ENCODE measurements around the gene ZNF33A. TPM values are rescaled to one million over a fixed set of nuclear protein-coding genes. Genes with fewer than 3 reads are reported as not detected.

Gene ZNF33A
- total RNA-seq, 1 donor: 16.8 TPM

DNA sequence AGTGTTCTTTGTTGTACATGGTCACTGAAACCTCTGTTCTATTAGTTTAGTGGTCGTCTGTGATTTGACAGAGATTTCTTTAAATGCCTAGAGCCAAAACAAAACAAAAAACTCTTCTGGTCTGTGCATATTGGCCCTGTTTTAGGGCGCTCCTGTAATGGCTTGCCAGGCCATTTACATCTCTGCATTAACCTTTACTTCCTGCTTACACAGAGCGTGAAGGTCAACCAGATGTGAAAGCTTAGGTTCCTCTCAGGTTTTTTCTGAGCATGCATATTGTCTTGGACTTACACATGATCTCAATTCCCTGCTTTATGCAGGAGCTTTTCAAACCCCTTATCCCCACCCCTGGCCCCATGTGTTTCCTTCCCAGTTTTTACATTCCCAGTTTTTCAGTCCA, 93.3 kb downstream of the ZNF33A start:
- H3K4me3 ChIP-seq (ENCODE audit: low read depth, low read length): no peak overlapping the region
- no peak for DNase-seq (ENCODE audit: low read depth)
- TF ChIP-seq, protein P1, sequence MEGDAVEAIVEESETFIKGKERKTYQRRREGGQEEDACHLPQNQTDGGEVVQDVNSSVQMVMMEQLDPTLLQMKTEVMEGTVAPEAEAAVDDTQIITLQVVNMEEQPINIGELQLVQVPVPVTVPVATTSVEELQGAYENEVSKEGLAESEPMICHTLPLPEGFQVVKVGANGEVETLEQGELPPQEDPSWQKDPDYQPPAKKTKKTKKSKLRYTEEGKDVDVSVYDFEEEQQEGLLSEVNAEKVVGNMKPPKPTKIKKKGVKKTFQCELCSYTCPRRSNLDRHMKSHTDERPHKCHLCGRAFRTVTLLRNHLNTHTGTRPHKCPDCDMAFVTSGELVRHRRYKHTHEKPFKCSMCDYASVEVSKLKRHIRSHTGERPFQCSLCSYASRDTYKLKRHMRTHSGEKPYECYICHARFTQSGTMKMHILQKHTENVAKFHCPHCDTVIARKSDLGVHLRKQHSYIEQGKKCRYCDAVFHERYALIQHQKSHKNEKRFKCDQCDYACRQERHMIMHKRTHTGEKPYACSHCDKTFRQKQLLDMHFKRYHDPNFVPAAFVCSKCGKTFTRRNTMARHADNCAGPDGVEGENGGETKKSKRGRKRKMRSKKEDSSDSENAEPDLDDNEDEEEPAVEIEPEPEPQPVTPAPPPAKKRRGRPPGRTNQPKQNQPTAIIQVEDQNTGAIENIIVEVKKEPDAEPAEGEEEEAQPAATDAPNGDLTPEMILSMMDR (IDR thresholded peaks at IDR 0.05; ENCODE audit: insufficient read depth, low read depth, low read length): no peak

DNA sequence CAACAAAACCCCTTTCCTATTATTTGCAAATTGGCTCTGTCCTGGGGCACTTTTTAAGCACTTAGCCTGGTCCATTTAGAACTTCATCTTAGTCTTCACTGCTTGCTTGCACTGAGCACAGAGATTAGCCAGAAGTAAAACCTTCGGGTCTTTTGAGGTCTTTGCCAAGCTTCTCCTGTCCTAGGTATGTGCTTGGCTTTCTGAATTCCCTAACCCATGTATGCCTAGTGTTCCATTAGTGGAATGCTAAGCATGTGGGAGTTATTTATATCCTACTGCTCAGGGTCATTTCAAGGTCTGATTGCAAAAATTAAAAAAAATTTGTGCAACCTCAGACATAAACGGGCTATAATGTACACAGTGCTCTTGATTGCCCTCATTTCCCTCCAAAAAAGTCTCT, 101.7 kb downstream of the ZNF33A start:
- TF ChIP-seq, protein P1 (IDR thresholded peaks at IDR 0.05; ENCODE audit: insufficient read depth, low read depth, low read length): no peak
- H3K4me3 ChIP-seq (ENCODE audit: low read depth, low read length): no peak overlapping the region
- no peak for DNase-seq (ENCODE audit: low read depth)

Small RNA genes within 50 kb of the gene (small RNA-seq; reads per million reads assigned to genes)
- gene AL161931.1 (not detected), gene FXYD6P2 (not detected), gene RF00019 (not detected), gene RNU6-795P (not detected)

Other genes with a start within 250 kb of the ZNF33A start
- gene ZNF248, start 153.1 kb upstream of the ZNF33A start, total RNA-seq: 11.3 and 12.5 TPM in 2 replicates
- gene ZNF25, start 34.0 kb upstream of the ZNF33A start, total RNA-seq: 11.3 and 12.5 TPM in 2 replicates
- 10.0 and 16.8 TPM in 2 replicates for gene ZNF37A, start 83.7 kb downstream of the ZNF33A start, total RNA-seq